MV-4-11 (cell line): ENCODE data around the gene MIA2.

Experiments
- DNase-seq: peaks from one replicate; lab custom pipeline; 2025; lab: John Stamatoyannopoulos, UW

Gene MIA2

DNA sequence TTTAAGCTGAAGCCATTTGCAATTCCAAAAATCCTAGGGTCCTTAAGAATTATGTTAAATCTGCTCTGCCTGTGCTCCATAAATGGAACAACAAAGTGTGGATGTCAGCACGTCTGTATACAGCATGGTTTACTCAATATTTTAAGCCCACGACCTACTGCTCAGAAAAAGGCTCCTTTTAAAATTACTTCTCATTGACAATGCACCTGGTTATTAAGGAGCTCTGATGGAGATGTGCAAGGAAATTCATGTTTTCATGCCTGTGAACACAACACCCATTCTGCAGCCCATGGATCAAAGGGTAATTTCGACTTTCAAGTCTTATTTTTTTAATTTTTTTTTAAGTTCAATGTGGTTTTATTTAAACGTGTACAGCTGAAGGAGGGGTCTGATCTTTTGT lies 150.5 kb downstream of the MIA2 start:
- DNase-seq, result no peak

DNA sequence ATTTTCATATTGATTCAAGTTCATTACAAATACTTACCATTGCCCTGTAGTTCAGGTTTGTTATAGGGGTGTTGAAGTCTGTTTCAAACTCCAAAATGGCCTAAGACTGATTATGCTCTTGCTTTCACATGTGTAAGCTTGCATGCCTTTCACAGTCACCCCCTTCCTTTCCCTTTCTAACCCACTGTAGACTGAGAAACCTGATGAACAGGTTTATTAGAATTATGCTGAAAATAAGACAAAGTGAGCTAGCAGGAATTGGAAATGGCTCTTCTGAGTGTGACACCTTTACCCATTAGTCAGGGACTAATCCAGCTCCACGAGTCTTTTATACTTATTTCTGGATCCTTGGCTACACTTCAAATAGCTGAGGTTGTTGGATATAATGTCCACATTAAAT lies 159.6 kb downstream of the MIA2 start:
- no peak for DNase-seq

DNA sequence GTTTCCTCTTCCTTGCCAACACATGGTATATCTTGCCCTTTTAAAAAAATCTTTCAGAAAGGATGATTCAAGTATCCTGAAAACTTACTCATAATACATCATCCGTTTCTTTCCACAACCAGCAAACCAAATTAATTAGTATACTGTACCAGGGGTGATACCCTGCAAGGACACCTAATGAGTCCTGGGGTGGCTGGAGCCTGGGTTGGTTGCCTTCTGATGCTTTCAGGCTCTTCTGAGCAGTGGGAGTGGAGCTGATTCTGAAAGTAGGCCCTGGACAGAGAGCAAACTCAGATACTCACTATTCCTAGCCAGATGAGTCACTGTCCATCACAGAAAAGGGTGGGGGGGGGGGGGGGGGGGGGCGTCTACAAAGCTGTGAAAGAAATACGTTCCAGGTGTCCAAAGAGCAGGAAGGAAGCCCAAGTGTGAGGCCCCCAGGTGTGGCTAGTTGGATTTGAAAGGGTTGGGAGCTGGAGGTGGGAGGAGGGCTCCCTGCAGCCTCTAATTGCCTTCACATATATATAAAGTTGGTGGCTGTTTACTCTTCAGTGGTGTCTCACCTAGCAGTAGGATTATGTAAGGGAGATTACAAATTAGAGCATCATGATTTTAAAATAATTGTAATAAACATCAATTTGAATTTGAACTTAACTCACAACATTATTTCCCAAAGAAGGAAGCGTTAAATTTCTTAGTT lies 162.0 kb downstream of the MIA2 start:
- DNase-seq, result no peak

DNA sequence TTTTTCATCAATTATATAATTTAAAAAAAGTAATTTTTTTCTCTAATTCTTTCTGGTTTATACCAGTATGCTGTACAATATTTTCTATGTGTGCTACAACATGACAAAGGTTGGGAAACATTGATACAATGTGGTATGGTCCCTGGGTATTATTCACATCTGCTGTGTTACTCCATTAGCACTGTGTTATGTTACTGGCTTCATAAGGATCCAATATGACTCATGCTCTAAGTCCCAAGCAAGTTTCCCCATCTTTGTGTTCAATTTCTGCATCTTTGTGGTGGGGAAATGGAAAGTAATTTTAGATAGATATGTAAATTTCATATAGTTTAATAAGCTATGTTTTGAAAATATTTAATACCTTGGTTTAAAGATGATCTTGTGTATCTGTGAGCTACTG lies 162.7 kb downstream of the MIA2 start:
- DNase-seq, result peak; percentile 50

DNA sequence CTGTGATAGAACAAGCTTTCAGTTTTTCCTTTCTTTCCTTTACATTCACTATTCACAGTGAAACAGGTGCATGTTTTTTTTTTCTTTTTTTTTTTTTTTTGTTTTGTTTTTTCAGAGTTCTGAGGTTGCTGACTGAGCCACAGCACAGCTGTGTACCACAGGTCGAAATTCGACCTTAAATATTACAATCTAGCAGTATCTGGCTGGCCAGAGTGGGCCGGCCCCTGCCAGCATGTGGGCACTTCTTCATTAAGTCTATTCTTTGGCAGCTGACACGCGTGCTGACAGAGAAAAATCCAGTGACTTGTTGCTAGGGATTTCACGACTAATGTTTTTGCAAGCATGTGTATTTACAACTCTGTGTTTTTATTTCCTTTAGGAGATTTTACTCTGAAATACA lies 164.7 kb downstream of the MIA2 start:
- no peak for DNase-seq

DNA sequence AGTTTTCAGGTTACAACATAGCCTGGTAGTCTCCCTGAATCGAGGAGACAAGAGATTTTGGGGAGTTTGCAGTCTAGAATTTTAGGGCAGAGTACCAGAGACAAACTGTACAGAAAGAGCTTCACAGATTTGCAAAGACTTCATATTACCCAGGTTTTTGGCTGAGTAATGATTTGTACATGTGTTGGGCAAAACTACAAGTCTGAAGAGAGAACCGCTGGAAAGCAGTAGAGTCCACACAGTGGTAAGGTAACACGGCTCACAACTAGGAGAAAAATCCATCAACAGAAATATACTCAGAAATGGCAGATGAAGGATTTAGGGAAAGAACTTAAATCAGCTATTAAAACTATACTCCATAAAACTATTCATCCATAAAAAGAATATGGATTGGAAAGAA lies 172.8 kb downstream of the MIA2 start:
- no peak for DNase-seq

DNA sequence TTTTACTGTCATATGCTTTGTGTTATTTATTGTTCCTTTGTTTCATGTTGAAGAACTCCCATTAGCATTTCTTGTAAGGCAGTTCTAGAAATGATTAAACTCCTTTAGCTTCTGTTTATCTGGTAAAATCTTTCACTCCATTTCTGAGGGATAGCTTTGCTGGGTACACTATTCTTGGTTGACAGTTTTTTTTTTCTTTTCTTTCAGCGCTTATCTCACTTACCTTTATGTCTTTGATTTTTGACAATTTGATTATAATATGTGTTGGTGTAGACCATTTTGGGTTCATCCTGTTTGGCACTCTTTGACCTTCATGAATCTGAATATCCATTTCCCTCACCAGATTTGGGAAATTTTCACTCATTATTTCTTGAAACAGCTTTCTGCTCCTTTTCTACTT lies 182.4 kb downstream of the MIA2 start:
- DNase-seq, result no peak

DNA sequence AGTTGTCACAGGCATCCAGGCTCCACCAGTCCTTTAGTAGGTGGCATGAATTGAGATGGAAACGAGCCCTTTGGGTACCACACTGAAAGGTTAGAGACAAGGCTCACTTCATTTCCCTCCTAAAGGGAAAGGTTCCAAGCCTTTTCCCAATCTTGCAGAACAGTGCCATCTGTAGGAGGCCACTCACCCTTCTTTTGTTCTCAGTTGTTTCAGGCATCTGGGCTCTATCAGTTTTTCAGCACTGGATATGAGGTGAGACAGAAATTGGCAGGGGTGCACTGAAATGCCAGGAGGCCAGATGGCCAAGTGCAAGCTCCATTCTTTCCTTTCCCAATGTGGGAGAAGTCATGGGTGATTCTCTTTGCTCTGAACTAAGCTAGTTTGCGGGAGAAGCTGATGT lies 183.3 kb downstream of the MIA2 start:
- no peak for DNase-seq

DNA sequence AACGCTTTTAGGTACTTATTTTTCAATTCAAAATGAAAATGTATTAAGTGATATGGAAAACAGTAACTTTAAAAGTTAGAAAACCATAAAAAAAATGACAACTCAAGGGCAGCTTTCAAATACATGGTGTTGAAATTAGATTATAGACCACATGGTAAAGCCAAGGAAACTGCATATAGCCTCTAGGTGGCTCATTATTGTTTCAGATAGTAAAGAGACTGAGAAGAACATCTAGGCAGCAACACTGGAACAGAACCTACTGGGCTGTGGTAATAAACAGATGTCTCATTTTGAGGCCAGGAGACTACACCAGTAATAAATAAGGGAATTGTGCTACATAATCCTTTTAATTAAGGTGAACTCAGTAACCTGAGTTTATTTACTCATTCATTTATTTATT lies 185.6 kb downstream of the MIA2 start:
- no peak for DNase-seq

DNA sequence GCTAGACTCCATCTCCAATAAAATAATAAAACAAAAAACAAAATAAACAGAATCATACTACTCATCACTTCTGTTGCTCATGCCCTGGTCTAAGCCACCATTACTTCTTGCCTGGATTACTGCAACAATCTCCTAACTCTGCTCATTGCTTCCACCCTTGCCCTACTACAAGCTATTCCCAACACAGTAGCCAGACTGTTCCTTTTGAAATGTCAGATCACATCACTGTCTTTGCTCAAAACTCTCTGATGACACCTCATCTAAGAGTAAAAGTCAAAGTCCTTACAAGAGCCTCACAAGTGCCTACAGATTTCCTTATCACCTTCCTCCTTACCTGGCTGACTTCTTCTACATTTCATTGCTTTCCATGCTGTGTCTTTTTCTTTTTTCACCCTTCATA lies 188.5 kb downstream of the MIA2 start:
- DNase-seq, result no peak

DNA sequence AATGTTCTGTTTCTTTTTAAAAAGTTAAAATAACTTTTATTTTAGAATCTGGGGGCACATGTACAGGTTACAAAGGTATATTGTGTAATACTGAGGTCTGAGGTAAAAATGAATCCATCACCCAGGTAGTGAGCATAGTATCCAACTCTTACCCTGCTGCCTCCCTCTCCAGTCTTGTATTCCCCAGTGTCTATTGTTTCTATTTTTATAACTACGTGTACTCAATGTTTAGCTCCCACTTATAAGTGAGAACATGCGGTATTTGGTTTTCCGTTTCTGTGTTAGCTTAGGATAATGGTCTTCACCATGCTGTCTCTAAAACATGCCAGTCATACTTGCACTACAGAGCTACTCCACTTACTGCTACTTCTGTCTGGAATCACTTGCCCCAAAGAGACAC lies 190.1 kb downstream of the MIA2 start:
- no peak for DNase-seq

DNA sequence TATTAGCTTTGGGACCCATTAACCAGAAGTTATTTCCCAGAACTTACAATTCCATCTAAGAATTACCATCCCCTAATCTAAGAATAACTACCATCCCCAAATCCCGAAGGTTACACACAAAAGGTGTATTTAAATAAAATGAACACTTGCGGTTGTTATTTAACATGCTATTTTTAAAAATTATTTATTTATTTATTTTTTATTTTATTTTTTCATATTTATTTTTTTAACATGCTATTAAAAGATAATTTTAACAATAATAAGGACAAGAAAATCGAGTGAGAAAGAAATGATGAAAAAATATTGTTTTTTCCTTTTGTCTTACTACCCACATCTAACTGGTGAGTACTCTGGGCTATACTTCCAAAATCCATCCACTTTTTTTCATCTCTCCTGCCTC lies 192.2 kb downstream of the MIA2 start:
- no peak for DNase-seq

DNA sequence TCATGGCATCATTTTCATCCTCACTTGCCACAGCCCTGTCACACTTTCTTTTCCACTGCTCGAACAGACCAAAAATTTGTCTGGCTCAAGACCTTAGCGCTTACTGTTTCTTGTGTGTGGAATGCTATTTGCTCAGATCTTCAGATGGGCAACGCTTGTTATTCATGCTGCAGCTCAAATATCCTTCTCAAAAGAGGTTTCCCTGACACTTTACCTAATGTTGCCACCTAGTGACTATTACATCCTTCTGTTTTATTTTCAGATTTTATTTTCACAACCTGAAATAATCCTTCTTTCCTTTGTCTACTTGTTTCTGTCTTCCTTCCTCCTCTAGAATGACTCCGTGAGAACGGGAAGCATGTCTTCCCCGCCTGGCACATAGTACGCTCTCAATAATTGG lies 192.9 kb downstream of the MIA2 start:
- peak; percentile 43 for DNase-seq

DNA sequence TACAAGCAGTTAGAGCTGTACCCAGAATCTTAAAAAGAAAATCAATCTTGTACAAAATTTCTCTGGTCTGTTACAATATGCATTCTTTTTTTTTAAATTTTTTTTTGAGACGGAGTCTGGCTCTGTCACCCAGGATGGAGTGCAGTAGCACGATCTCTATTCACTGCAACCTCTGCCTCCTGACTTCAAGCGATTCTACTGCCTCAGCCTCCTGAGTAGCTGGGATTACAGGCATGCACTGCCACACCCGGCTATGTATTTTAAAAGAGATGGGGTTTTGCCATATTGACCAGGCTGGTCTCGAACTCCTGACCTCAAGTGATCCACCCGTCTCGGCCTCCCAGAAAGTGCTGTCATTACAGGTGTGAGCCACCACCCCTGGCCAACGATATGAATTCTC lies 194.4 kb downstream of the MIA2 start:
- no peak for DNase-seq

DNA sequence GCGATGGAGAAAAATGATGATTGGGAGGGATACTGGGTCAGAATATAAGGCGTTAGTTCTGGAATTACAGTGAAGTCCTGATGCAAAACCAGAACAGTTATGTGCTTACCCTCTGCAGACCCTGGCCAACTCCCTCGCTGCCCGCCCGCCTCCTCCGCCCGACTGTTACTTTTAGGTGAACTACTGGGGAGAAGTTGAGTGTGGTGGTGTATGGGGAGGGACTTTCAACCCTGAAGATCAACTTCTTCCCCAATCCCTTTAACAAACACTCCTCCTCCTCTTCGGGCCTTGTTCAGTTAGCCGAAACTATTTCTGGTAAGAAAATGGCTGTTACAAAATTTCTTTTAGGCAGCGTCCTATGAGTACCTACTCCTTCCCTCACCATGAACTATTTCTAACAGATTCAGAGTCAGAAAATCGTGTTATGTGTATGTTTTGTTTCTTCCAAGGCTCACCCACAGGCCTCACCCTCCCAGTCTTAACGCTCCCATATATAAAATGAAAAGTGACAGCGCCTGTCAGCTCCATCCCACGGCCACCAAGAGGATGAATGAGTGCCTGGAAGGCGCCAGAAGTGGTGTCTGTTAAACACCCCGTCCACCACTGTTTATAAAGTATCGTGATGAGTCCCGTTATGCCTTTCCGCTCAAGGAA lies 197.2 kb downstream of the MIA2 start:
- peak; percentile 16 for DNase-seq

DNA sequence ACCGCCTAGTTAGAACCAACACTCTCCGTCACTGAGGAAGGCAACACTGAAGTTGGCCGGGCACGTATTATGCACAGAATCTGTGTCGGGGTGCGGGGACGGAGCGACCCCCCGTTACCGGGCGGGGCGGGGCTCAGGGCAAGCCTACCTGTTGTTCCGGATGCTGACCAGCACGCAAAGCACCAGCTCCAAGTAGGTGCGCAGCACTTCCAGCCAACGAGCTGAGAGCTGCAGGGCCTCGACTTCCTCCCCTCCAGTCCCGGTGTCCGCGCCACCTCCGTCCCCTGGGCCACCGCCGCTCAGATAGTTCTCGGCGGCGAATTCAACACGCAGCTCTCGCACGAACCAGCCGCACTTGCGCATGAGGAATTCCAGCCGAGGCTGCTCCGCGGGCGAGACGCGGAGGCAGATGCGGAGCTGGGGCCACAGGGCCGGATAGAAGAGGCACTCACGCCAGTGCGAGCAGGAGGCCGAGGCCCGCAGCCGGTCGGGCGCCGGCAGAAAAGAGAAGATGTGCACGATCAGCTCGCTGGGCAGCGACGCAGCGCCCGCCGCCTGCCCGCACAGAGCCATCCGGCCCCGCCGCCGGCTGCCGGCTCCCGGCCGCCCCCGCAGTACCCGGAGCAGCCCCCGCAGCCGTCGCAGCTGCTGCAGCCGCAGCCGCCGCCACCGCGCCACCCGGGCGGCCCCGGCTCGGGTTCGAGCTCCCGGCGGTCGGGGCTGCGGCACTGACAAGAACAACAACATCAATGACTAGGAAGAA lies 197.9 kb downstream of the MIA2 start:
- peak; percentile 12 for DNase-seq

DNA sequence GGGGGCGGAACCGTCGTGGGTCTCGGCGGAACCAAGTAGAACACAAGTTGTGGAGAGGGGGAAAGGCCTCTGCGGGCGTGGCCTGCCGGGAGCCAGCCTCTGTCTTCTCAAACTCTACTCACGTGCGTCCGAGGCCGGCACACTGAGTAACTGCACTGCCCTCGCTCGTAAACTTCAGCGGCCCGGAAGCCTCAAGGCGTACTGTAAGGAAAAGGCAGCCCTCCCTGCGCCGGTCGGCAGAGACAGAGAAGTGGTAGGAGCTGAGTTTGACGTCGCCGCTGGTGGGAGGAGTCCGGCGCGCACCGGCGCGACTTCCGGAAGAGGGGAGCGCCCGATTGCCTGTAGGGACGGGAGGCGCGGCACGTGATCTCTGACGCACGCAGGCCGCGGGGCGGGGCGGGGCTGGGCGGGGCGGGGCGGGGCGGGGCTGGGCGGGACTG lies 198.5 kb downstream of the MIA2 start, which contains the start of gene FBXO33:
Gene FBXO33, minus strand, starts transcription at position 255 of the 440 bp plus-strand sequence. CDS start 271 bp downstream, outside the sequence.
- peak; percentile 92 for DNase-seq

DNA sequence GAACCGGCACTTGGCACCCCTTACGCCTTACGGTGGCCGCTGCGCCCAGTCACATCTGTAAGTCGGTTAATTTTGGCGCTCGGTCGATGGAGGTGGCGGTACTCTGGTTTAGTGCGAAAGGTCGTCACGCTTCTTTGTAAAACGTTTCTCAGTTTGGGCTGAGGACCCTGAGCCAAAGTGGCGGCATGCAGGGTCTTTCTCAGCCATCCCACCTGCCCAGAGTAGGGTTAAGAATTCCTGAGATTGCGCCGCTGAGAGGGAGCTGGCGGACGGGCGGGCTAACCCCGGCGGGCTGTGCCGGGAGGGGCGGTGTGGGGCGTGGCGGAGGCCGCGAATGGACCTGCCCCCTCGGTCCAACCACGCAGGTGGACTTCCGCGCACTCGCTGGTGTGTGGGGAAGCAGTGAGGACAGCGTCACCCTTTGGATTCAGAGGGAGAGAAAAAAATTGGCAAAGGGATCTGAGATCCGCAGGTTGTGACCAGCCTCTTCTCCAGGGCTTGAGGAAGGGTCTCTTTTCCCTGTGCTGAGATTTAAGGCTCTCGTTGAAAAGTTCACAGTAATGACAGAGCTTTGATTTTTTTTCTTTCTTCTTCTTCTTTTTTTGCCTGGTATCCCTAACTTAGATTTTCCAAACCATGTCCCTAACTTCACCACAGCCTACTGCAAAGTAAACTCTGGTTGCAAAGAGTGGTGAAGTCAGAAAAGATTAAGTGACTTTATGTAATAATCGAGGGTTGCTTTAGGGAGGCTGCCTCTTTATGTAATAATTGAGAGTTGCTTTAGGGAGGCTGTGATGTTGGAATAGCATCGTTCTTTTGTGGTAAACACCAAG lies 199.1 kb downstream of the MIA2 start:
- peak; percentile 68 for DNase-seq

DNA sequence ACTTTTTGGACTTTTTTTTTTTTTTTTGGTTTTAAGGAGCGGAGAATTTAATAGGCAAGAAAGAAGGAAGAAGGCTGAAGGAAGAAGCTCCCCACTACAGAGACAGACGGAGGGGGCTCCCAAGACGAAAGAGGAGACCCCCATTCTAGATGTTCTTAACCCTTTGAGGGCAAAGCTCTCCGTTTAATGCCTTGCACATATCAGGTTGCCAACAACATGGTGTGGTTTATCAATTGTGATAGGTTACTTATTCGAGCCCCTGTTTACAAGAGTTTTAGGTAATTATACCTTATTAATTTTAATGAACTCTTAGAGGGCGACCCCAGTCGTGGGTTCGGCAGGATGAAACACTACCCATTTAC lies 199.7 kb downstream of the MIA2 start:
- no peak for DNase-seq

DNA sequence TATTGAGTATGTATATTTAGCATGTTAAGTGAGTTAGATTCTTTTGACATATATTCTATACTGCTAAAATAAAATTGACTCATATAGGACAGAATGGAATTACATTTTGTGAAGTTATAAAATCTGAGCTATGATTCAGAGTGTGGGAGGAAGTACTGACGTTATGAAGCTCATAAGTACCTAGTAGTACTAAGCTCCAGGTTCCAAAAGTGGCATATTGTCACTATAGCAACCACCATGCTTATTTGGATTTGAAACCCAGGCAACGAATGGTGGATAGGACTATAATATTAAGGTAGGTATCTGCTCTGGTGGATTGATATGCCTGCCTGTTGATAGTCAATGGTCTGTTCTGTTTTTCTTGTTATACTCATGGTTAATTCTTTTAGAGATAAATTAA lies 200.7 kb downstream of the MIA2 start:
- no peak for DNase-seq

DNA sequence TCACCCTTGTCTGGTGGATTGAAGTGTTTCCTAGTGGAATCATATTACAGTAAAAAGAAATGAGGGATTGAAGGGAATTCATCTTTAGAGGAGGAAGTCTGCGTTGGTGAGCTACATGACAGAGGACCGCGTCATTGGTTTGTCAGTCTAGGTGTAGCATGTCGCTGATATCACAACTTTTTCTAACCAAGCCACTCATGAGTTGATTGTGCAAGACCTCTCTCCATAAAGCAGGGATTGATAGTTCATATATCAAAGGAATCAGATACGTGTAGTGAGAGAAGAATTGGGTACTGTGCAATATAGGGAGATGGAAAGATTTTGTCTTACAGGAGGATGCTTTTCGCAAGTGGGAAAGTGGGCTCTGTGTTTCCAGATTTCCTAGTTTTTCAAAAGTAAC lies 201.5 kb downstream of the MIA2 start:
- DNase-seq, result no peak
